Measurements from ENCODE around the gene L1CAM. TPM values are rescaled to one million over a fixed set of nuclear protein-coding genes. Genes with fewer than 3 reads are reported as not detected.

L1CAM gene
- total RNA-seq, 3 donors from 2014 or later (not counting 1 experiment from before 2014, with no cell fraction given), result 0.23 to 0.98 TPM; not detected in 1

DNA sequence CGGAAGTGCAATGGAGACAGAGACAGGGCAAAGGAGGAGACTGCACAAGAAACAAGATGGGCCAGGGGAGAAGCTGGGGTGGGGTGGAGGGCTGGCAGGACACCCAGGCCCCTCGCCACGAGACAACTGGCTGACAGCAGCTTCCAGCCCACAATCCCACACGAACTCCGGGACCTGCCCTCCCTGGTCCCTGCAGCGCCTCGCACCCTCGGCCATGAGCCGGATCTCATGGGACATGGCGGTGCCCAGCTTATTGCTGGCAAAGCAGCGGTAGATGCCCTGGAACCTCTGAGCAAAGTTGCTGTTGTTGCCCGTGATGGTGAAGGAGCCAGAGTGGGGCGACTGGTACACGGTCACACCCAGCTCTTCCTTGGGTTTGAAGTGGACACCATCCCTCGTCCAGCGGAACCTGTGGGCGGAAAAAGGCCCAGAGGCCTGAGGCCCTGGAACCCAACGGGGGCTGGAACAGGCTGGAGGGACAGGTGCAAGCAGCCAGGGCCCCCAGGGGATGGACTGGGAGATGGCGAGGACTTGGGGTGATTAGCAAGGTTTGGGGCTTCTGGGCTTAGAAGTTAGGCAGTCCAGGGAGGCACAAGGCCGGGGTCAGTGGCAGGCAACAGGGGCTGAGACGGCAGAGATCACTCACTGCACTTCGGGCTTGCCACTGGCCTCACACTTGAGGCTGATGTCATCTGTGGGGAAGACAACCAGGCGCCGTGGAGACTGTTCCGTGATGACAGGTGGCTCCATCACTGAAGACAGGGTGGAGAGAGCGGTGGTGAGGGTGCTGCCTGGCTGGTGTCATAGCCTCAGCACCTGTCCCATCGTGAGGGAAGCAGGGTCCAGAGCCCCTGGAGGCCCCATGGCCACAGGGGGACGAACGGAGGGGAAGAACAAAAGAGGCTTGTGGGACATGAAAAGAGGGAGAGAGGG lies 13.8 kb downstream of the L1CAM start:
- Mint-ChIP-seq H3K36me3 (no peaks in the 10 kb centered on the region), H3K9me3 (no peaks in the 10 kb centered on the region), H3K4me3 (no peak overlapping the region), H3K27ac (no peak overlapping the region), H3K4me1 (peaks cover 0 to 6% of the 10 kb centered on the region in 2 donors), H3K27me3 (ENCODE audit: low read depth in 2 of 2) (peaks cover 8 to 13% of the 10 kb centered on the region in 2 donors)
- no peak overlapping the region for H3K4me3 ChIP-seq (ENCODE audit: low read length)
- H3K27ac ChIP-seq (ENCODE audit: low read length), result no peak overlapping the region
- ATAC-seq (no peak), DNase-seq (no peak)
- H3K36me3 ChIP-seq (ENCODE audit: control insufficient read depth, insufficient read depth, low read length), result no peaks in the 10 kb centered on the region
- no peaks in the 10 kb centered on the region for H3K27me3 ChIP-seq (ENCODE audit: control insufficient read depth, insufficient read depth, low read length)
- no peaks in the 10 kb centered on the region for H3K4me1 ChIP-seq (ENCODE audit: control insufficient read depth, insufficient read depth, low read length)
- intact Hi-C loops (cut with micrococcal nuclease), result no loop called here
- TF ChIP-seq, protein P1, sequence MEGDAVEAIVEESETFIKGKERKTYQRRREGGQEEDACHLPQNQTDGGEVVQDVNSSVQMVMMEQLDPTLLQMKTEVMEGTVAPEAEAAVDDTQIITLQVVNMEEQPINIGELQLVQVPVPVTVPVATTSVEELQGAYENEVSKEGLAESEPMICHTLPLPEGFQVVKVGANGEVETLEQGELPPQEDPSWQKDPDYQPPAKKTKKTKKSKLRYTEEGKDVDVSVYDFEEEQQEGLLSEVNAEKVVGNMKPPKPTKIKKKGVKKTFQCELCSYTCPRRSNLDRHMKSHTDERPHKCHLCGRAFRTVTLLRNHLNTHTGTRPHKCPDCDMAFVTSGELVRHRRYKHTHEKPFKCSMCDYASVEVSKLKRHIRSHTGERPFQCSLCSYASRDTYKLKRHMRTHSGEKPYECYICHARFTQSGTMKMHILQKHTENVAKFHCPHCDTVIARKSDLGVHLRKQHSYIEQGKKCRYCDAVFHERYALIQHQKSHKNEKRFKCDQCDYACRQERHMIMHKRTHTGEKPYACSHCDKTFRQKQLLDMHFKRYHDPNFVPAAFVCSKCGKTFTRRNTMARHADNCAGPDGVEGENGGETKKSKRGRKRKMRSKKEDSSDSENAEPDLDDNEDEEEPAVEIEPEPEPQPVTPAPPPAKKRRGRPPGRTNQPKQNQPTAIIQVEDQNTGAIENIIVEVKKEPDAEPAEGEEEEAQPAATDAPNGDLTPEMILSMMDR (IDR thresholded peaks at IDR 0.05), result no peak
- no peaks in the 10 kb centered on the region for H3K9me3 ChIP-seq (ENCODE audit: control insufficient read depth, insufficient read depth, low read length)
- WGBS (ENCODE audit: insufficient coverage), result 81% methylated on average over 29 of the region's 29 CpGs

DNA sequence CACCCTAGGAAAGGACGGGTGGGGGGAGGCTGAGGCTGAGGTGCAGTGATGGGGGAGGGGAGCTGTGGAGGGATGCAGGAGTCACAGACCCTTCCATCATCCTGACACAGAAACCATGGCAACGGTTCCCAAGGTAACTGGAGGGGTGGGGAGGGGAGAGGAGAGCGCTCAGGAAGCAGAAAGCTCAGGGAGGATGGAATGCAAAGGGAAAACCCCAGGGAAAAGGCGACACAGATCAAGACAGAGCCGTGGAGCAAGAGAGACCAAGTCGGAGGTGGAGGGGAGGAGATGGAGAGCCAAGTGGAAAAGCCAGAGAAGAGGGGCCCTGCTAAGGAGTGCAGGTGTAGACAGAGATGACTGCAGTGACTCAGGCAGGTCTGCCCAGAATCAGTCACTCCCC lies 14.5 kb downstream of the L1CAM start:
- no peak for DNase-seq
- no peak overlapping the region for H3K27ac ChIP-seq (ENCODE audit: low read length)
- WGBS (ENCODE audit: insufficient coverage), result 45% methylated on average over 3 of the region's 6 CpGs
- peaks cover 0 to 6% of the 10 kb centered on the region in 2 donors for H3K4me1 Mint-ChIP-seq
- H3K27me3 Mint-ChIP-seq (ENCODE audit: low read depth in 2 of 2), result peaks cover 8 to 13% of the 10 kb centered on the region in 2 donors
- H3K4me1 ChIP-seq (ENCODE audit: control insufficient read depth, insufficient read depth, low read length), result no peaks in the 10 kb centered on the region
- no peaks in the 10 kb centered on the region for H3K36me3 Mint-ChIP-seq
- TF ChIP-seq, protein P1 (IDR thresholded peaks at IDR 0.05), result no peak
- no peak overlapping the region for H3K4me3 ChIP-seq (ENCODE audit: low read length)
- no peak overlapping the region for H3K4me3 Mint-ChIP-seq
- H3K27me3 ChIP-seq (ENCODE audit: control insufficient read depth, insufficient read depth, low read length), result no peaks in the 10 kb centered on the region
- H3K36me3 ChIP-seq (ENCODE audit: control insufficient read depth, insufficient read depth, low read length), result no peaks in the 10 kb centered on the region
- intact Hi-C loops (cut with micrococcal nuclease), result no loop called here
- H3K27ac Mint-ChIP-seq, result no peak overlapping the region
- no peaks in the 10 kb centered on the region for H3K9me3 ChIP-seq (ENCODE audit: control insufficient read depth, insufficient read depth, low read length)
- H3K9me3 Mint-ChIP-seq, result no peaks in the 10 kb centered on the region
- no peak for ATAC-seq

DNA sequence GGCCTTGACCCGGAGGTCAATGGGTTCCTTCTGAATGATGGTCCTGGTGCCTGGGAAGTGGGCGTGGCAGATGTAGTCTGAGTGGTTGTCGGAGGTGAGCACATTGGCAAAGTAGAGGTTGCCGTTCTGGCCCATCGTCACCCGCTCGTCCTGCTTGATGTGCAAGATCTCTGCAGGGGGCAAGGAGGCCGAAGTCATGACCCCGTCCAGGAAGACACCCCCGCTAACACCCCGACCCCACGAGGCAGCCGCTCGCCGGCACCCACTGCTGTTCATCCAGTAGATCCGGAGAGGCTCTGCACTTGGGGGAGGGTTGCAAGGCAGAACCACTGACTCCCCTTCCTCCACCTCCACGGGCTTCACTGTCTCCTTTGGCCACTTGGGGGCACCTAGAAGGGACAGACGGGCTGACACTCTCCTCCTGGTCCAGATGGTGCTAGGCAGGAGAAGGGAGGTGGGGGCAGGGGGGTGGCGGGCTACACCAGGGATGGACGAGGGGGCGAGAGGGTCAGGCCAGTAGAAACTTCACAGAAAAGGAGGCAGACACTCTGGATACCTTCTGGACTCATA lies 15.1 kb downstream of the L1CAM start:
- Mint-ChIP-seq H3K27me3 (ENCODE audit: low read depth in 2 of 2) (peaks cover 5 to 15% of the 10 kb centered on the region in 2 donors), H3K27ac (no peak overlapping the region), H3K4me1 (peaks cover 0 to 6% of the 10 kb centered on the region in 2 donors), H3K9me3 (no peaks in the 10 kb centered on the region), H3K4me3 (no peak overlapping the region), H3K36me3 (no peaks in the 10 kb centered on the region)
- Histone ChIP-seq H3K27me3 (ENCODE audit: control insufficient read depth, insufficient read depth, low read length) (no peaks in the 10 kb centered on the region), H3K4me1 (ENCODE audit: control insufficient read depth, insufficient read depth, low read length) (no peaks in the 10 kb centered on the region), H3K36me3 (ENCODE audit: control insufficient read depth, insufficient read depth, low read length) (no peaks in the 10 kb centered on the region), H3K27ac (ENCODE audit: low read length) (no peak overlapping the region), H3K4me3 (ENCODE audit: low read length) (no peak overlapping the region), H3K9me3 (ENCODE audit: control insufficient read depth, insufficient read depth, low read length) (no peaks in the 10 kb centered on the region)
- DNase-seq, result no peak
- no peak for ATAC-seq
- TF ChIP-seq, protein P1 (IDR thresholded peaks at IDR 0.05), result no peak
- intact Hi-C loops (cut with micrococcal nuclease), result no loop called here
- 57% methylated on average over 18 of the region's 21 CpGs for WGBS (ENCODE audit: insufficient coverage)

All from natural killer cell (primary cell).